HG02678 (cell line): ENCODE results near the gene IQSEC1.
A peak's percentile ranks its signal among the peaks of the same experiment; 100 is the strongest.
"Not testable (repeated sequence)": the region's sequence is repeated elsewhere in the genome, so short reads cannot be mapped to it uniquely, and the experiment has no call there.

Source experiments
- ATAC-seq: cut with Tn5 transposase; IDR thresholded peaks from one replicate; pipeline ENCODE4 v1.9.1; 2021; ENCODE audit warnings: mild to moderate bottlenecking, moderate library complexity; ENCODE audit not compliant: unreplicated experiment

Gene IQSEC1

DNA sequence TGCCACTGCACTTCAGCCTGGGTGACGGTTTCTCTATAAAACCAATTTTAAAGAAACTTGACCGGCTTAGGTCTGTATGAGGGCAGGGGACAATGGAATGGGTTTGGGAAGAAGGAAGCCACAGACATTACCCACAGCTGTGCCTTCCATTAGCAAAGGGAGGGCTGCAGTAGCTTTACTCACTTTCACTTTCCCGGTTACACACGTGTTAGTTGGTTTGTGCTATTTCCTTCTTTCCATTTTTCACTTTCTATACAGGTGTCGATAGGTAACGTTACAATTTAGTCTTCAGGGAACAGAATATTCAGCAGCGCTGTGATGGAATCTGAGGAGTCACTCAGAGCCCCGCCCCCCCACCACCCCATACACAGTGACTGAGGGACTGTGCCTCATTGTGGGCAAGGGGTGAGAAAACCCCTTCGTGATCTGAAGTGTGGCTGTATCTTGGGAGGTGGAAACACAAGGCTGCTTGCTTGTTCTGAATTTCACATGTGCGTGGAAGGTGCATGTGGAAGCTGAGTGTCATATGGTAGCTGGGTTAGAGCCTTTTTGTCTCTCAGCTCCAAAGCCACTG lies 187.0 kb downstream of the IQSEC1 start:
- ATAC-seq = peak; percentile 63

DNA sequence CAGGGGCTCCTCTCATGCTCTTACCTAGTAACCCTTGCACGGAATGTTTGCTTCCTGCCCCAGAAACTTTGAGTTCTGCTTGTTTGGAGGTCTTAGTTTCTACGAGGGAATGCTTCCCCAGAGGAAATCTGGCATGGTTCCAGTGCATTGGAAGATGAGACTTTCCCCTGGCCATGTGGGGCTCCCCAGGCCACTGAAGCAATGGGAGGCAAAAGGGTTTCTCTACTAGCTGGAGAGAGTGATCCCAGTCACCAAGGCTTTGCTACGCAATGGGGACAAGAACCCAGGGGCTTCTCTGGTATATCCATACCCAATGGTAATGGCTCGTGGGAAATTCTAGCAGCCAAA lies 187.7 kb downstream of the IQSEC1 start:
- ATAC-seq = no peak

DNA sequence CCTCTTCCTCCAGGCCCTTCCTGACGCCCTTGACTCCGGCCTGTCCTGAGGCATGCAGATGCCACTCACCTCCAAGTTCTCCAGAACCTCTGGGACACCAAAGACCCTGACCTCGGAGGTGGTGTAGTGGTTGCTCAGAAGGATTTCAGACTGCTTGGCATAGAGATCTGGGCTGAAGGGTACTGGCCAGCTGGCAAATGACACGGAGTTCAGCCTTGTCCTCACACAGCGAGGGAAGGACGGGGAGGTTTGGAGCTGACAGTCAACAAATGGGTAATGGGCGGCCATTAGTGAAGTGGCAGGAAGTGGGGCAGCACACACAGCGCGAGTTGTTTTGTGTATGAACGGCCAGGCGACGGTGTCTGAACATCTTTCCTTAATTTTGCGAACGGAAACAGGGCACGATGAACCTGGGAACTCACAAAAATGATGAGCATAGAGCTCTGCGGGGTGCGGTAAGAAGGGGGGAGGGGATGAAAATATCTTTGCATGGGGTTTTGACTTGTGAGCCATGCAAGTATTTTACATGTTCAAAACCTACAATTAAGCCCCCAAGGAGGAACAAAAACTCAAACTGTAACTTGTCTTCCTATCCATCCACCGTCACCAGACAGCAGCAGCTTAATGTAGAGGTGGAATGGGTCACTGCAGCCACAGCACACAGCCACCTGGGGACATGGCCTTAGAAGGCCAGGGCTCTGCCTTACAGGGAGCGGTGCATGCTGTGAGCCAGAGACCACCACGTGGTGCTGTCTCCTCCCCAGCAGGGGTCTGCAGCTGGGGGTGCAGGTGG lies 188.2 kb downstream of the IQSEC1 start:
- ATAC-seq = no peak

DNA sequence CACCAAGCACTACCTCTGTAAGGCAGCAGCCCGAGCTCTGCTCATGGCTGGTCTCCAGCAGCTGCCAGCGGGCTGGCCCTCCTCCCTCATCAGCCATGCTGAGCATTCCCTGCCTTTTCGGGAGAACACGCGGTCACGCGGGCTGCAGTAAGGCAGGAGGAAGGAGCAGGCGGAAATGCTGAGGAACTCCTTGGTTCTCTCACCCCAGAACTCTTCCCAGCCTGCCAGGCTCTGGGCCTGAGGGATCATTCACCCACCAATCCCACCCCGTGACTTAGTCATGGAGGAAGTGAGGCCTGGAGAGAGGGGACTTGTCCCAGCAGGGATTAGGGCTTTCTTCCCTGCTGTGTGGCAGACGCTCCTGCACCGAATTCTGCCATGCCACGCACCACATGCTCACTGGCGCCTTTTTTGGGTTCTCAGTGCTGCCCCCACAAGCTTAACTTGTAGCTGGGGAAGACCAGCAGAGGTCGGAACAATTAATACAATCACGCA lies 189.0 kb downstream of the IQSEC1 start:
- ATAC-seq = no peak

- ATAC-seq = no peak
Measured at GRCh38 chr3:12882336-12883310, 190.6 kb downstream of the IQSEC1 start.

- ATAC-seq = not testable (repeated sequence)
Measured at GRCh38 chr3:12881858-12882257, 191.4 kb downstream of the IQSEC1 start.

DNA sequence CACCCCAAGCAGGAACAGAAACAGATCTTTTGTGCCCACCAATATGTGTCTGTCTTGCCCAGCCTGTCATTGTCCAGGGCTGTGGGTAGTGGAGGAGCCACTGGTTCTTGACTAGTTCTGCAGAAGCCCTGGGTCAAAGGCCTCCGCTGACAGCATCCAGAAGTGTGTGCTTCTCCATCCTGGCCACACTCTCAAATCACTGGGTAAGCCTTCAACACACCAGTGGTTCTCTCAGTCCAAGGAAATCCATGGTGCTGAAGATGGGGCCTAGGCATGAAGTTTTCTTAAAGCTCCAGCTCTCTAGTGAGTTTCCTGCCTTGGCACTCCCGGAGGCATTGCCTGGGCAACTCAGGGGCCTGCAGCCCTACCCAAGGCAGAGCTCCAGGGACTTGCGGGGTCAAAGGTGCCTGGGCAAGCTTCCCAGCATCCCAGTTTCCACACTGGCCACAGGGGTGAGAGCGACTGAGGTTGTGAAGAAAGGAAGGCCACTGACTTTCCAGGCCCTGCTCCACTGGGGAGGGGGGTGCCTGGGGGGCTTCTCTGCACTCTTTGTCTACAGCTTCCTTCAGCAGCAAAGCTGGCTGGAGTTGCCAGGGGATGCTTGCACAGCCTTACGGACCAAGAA lies 193.9 kb downstream of the IQSEC1 start:
- no peak for ATAC-seq

GRCh38 chr3:12878758-12879157 lies 194.5 kb downstream of the IQSEC1 start:
- not testable (repeated sequence) for ATAC-seq

GRCh38 chr3:12878141-12878574 lies 195.1 kb downstream of the IQSEC1 start:
- ATAC-seq = no peak

DNA sequence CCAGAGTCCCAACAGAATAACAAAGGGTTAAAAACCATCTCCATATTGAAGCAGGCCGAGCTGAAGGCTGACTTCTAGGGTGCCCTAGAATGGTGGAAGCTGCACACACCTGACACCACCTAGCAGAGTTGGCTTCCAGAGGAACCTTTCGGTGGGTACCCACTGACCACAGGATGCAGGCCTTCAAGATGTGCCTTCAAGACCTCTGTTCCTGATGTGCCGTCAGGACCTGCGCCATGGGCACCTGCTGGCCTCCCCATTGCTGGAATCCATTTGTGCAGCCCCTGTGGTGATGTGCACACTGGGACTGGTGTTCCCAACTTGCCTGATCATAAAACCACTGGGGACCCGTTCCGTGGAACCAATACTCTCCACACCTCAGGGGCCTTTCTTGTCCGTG lies 196.2 kb downstream of the IQSEC1 start:
- ATAC-seq = no peak

- ATAC-seq = no peak
Measured at GRCh38 chr3:12875857-12876836, 197.1 kb downstream of the IQSEC1 start.

DNA sequence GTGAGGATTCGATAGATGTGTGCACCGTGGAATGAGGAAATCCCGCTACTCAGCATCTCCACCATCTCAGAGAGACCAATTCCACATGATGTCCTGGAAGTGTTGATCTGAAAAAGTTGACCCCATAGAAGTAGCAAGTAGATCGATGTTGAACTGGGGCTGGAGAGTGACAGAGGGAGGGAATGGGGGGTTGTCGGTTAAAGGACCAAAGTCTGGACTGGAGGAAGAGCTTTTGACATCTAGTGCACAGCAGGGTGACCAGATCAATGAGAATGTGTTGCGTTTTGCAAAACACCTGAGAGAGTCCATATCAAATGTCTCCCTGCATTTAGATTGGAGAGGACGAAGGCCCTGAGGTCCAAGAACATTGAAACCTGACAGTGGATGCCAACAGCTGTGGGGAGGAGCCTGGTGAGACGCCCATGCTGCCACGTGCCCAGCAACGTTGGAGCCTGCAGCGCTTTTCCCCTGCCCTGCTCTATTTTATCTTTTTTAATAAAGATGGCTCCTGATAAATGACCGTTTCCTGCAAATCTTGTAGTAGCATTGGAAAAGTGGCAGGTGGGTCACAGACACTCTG lies 201.7 kb downstream of the IQSEC1 start:
- ATAC-seq = no peak

- ATAC-seq = no peak
Measured at GRCh38 chr3:12870942-12871341, 202.3 kb downstream of the IQSEC1 start.

GRCh38 chr3:12869035-12869621 lies 204.1 kb downstream of the IQSEC1 start:
- ATAC-seq = peak; percentile 45

DNA sequence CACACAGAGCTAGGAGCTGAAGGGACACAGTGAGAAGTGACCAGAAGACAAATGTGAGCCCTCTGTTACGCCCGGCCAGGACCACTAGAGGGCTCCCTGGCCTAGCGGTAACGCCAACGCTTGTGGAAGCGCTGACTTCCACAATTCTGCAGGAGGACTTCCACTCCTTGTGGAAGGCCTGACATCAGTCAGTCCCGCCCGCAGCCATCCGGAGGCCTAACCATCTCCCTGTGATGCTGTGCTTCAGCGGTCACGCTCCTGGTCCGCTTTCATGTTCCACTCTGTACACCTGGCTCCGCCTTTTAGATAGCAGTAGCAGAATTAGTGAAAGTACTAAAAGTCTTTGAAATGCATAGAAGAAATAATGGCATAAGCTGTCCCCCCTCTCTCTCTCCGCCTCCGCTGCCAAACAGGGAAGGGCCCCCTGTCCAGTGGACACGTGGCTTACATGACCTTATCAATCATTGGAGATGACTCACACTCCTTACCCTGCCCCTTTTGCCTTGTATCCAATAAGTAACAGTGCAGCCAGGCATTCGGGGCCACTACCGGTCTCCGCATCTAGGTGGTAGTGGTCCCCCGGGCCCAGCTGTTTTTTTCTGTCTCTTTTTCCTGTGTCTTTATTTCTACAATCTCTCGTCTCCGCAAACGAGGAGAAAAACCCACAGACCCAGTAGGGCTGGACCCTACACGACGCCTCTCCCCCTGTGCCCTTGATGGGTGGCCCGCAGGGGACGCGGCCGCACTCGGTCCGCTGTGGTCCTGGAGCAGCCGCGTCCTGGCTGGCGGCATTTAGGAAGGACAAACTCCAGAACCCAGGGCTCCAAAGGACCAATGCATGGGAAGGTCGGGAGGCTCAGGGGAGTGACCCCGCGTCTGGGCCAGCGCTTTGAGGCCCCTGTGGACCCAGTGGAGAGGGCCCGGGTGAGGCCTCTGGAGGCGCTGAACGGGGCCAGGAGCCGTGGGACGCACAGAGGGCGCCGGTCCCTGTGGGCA lies 204.9 kb downstream of the IQSEC1 start:
- peak; percentile 69 for ATAC-seq

- no peak for ATAC-seq
Measured at GRCh38 chr3:12866836-12867235, 206.4 kb downstream of the IQSEC1 start.

GRCh38 chr3:12865271-12865670 lies 208.0 kb downstream of the IQSEC1 start:
- ATAC-seq = no peak

- ATAC-seq = no peak
Measured at GRCh38 chr3:12862387-12862786, 210.8 kb downstream of the IQSEC1 start.
